Stimulated activated CD8-positive, alpha-beta memory T cell treated with anti-CD3 and anti-CD28 coated beads, Interleukin-4, amount 100 ng/mL, for 48 hours (primary cell): ENCODE results near the gene IFT20.

Experiments
- DNase-seq: peaks from one replicate; pipeline ENCODE4 v3.0.0-alpha.2; 2020

IFT20 gene

GRCh38 chr17:28335201-28335958 lies at the start of gene IFT20, which contains the start of gene TNFAIP1:
Gene IFT20, minus strand, starts transcription at chr17:28335472. Its CDS starts 3,487 bp downstream, at chr17:28331985.
Gene TNFAIP1, plus strand, starts transcription at chr17:28335761. Its CDS starts 3,761 bp downstream, at chr17:28339522.
- DNase-seq, result peak; percentile 95

- DNase-seq, result no peak
Observed at GRCh38 chr17:28385037-28385400, 49.7 kb upstream of the IFT20 start.

GRCh38 chr17:28384281-28385036 lies 49.2 kb upstream of the IFT20 start:
- peak; percentile 77 for DNase-seq

GRCh38 chr17:28381141-28381825 lies 46.0 kb upstream of the IFT20 start:
- DNase-seq, result peak; percentile 49

GRCh38 chr17:28379814-28380801 lies 44.8 kb upstream of the IFT20 start:
- DNase-seq, result no peak

- no peak for DNase-seq
Observed at GRCh38 chr17:28372945-28373274, 37.6 kb upstream of the IFT20 start.

- peak; percentile 57 for DNase-seq
Observed at GRCh38 chr17:28372203-28372944, 37.1 kb upstream of the IFT20 start.

- peak; percentile 94 for DNase-seq
Observed at GRCh38 chr17:28371245-28372202, 36.3 kb upstream of the IFT20 start, which contains the start of gene SARM1. Gene SARM1, plus strand, starts transcription at chr17:28371694. Its CDS starts 339 bp downstream, at chr17:28372033.

- DNase-seq, result no peak
Observed at GRCh38 chr17:28370744-28371103, 35.5 kb upstream of the IFT20 start.

GRCh38 chr17:28370035-28370743 lies 34.9 kb upstream of the IFT20 start, which contains the start of gene VTN:
Gene VTN, minus strand, starts transcription at chr17:28370307. Its CDS starts 104 bp downstream, at chr17:28370203.
- no peak for DNase-seq

GRCh38 chr17:28369684-28370034 lies 34.4 kb upstream of the IFT20 start:
- no peak for DNase-seq

GRCh38 chr17:28368915-28369683 lies 33.8 kb upstream of the IFT20 start:
- DNase-seq, result no peak

GRCh38 chr17:28368306-28368831 lies 33.1 kb upstream of the IFT20 start:
- DNase-seq, result no peak

- DNase-seq, result no peak
Observed at GRCh38 chr17:28367641-28368305, 32.5 kb upstream of the IFT20 start.

GRCh38 chr17:28366605-28367004 lies 31.3 kb upstream of the IFT20 start:
- no peak for DNase-seq

- no peak for DNase-seq
Observed at GRCh38 chr17:28365487-28365886, 30.2 kb upstream of the IFT20 start.

- no peak for DNase-seq
Observed at GRCh38 chr17:28364665-28365363, 29.5 kb upstream of the IFT20 start, which contains the start of gene SEBOX. Gene SEBOX, minus strand, starts transcription at chr17:28365199. Its CDS starts 48 bp downstream, at chr17:28365151.
